Measurements from ENCODE around the gene KIAA0753. TPM values are rescaled to one million over a fixed set of nuclear protein-coding genes. Genes with fewer than 3 reads are reported as not detected.

The KIAA0753 gene
- total and polyA plus RNA-seq, 2 of the 4 experiments (the other 2 are of a cell fraction): 10.2 to 17.6 TPM

GRCh38 chr17:6666557-6666956, 26.0 kb upstream of the KIAA0753 start:
- no peak overlapping the region for H3K4me3 ChIP-seq (ENCODE audit: insufficient read depth, low read depth, low read length)
- H3K9me1 ChIP-seq (ENCODE audit: insufficient read depth, low read length): no peaks in the 10 kb centered on the region
- H3K79me1 ChIP-seq (ENCODE audit: low read depth in 1 of 2, low read length in 2 of 2): no peaks in the 10 kb centered on the region
- CTCF ChIA-PET: interaction anchor here (0.5 to 1.4 kb wide), 8 partner anchors 57 to 1582 kb away, joined by 3 to 9 read pairs (median 3); partner anchors contain the start of gene PFAS
- H3K36me3 ChIP-seq (ENCODE audit: control insufficient read depth, insufficient read depth, low read length): no peaks in the 10 kb centered on the region
- H3K4me2 ChIP-seq (ENCODE audit: low read depth, low read length): no peak overlapping the region
- H4K91ac ChIP-seq (ENCODE audit: insufficient read depth, low read depth, low read length): no peak overlapping the region
- no peaks in the 10 kb centered on the region for H3K4me1 ChIP-seq (ENCODE audit: control insufficient read depth, insufficient read depth, low read length)
- ATAC-seq (ENCODE audit: low read depth) (no peak), DNase-seq (no peak)
- H3K27me3 ChIP-seq (ENCODE audit: control insufficient read depth, insufficient read depth, low read length): peaks cover 26% of the 10 kb centered on the region
- no peak overlapping the region for H3K14ac ChIP-seq (replicated peaks; ENCODE audit: low read depth, low read length)
- H3K4ac ChIP-seq (ENCODE audit: low read depth, low read length): no peak overlapping the region
- BruUV-seq (replicated peaks): no TSS peak
- no peak overlapping the region for H3K23ac ChIP-seq (ENCODE audit: low read depth, low read length)
- H2BK5ac ChIP-seq (ENCODE audit: low read depth, low read length, poor library complexity, severe bottlenecking): no peak overlapping the region
- H4K5ac ChIP-seq (ENCODE audit: low read depth, low read length): no peak overlapping the region
- TF ChIP-seq RAD21 (IDR thresholded peaks at IDR 0.05; ENCODE audit: low read length): no peak
- no peak for TF ChIP-seq ELK1 (IDR thresholded peaks at IDR 0.05; ENCODE audit: borderline replicate concordance, low read depth, low read length)
- no peak for TF ChIP-seq MAFK (IDR thresholded peaks at IDR 0.05; ENCODE audit: low read depth, low read length)
- TF ChIP-seq FOS (IDR thresholded peaks at IDR 0.05; ENCODE audit: low read depth, low read length): no peak
- H4K20me1 ChIP-seq (ENCODE audit: insufficient read depth, low read length): no peaks in the 10 kb centered on the region
- dilution Hi-C loops (cut with HindIII; ENCODE audit: low sequenced_read_pairs, unreplicated experiment): no loop called here
- H2AK5ac ChIP-seq (ENCODE audit: low read depth, low read length): no peak overlapping the region
- H2AK9ac ChIP-seq (replicated peaks; ENCODE audit: low read depth, low read length, poor library complexity): no peak overlapping the region
- H4K8ac ChIP-seq (ENCODE audit: low read depth in 2 of 2, low read length in 2 of 2): no peak overlapping the region
- intact Hi-C loops (cut with micrococcal nuclease): loop anchor here (1.0 to 10.0 kb wide), 7 partner anchors 88 to 356 kb away; partner anchors contain the start of gene XAF1
- in situ Hi-C loops (cut with MboI; ENCODE audit: low sequenced_read_pairs): loop anchor here (10.0 kb wide), 3 partner anchors 128 to 348 kb away; partner anchors contain the start of genes RNASEK and TEKT1
- no peak overlapping the region for H3K56ac ChIP-seq (ENCODE audit: extremely low read depth, insufficient read depth, low read length)
- POLR2A ChIA-PET (ENCODE audit: unreplicated experiment): no interaction called here
- no peaks in the 10 kb centered on the region for H3K9me3 ChIP-seq (ENCODE audit: control insufficient read depth, insufficient read depth, low read length)
- H3K9ac ChIP-seq (ENCODE audit: low read depth, low read length): no peak overlapping the region
- no peak overlapping the region for H2AFZ ChIP-seq (replicated peaks; ENCODE audit: low read length, poor library complexity)
- no peak overlapping the region for H2BK15ac ChIP-seq (ENCODE audit: low read depth, low read length)
- H2BK20ac ChIP-seq (ENCODE audit: low read depth, low read length): no peak overlapping the region
- no peak overlapping the region for H3K18ac ChIP-seq (ENCODE audit: low read depth, low read length)
- no peak overlapping the region for H3K27ac ChIP-seq (ENCODE audit: insufficient read depth, low read length)
- H2BK120ac ChIP-seq (ENCODE audit: low read depth, low read length): no peak overlapping the region
- WGBS, 2 experiments (ENCODE audit: extremely low coverage in 2 of 2, insufficient read length in 1 of 2): no CpG with 5 or more reads among the region's 6 CpGs
